HG02852 (cell line): ENCODE results near the gene FST.

Experiments
- ATAC-seq: cut with Tn5 transposase; IDR thresholded peaks from one replicate; pipeline ENCODE4 v1.9.1; 2021; ENCODE audit warnings: mild to moderate bottlenecking, moderate library complexity; ENCODE audit not compliant: unreplicated experiment

The FST gene

DNA sequence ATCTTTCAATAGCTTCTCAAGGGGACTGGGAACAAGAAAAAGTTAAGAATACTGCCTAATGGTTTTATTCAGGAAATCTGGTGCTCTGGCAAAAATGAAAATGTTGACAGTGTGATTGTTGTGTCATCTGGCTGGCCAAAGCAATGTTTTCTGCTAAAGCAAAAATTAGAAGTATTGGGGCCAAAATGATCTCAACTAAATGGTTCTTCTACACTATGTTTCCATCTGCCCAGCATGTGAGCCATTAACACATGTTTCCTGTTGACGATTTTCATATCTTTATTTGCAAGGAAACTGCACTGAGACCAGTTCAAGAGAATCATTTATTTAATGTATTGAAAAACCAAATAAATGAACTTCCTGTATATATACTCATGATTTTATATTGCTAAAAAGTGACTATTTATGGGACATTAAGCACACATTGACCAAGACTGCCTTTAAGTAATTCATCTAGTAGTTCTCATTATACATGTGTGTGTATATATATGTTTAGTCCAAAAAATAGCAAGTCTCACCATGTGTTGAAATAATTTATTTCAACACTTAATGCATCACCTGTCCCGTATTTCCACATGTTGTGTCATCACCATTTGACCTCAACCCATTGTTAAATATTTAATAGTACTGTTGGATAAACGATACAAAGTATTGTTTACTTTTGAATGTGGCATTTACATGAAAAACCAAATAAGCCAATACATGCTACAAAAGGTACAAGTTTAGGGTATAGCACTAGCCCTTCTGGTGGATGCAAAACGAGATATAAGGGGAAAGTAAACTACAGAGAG lies 7.5 kb upstream of the FST start:
- ATAC-seq: no peak

DNA sequence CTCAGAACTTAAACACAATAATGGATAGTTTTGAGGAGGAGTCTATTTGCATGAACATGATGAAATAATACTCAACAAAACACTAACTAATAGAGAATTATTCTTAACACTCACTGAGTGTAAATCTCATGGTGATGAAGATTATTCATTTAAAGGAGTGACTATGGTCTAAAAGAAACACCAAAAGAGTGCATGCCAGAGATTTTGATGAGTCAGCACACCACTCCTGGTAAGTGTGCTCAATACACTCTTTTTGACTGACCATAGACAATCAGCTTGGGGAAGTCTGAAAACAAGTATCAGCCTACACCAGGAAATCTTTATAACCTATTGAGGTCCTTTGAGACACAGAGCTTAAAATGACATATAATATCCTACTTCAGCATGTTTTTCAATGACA lies 6.8 kb upstream of the FST start:
- no peak for ATAC-seq

DNA sequence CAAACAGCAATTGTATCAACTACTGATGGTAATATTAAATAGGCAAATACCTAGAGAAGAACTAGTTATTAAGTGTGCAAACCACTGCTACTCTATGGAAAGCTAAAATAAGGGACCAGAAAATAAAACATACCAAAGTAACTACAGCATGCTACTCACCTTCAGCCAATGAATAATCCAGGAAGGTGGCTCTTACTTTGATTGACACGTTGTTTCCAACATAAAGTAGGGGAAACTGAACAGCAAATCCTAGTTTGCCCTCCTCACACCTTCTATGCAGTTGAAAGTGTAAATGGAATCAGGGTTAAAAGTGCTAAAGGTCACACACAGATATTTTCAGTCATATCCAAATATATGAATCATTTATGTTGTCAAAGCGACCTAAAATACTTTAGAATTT lies 5.1 kb upstream of the FST start:
- no peak for ATAC-seq

DNA sequence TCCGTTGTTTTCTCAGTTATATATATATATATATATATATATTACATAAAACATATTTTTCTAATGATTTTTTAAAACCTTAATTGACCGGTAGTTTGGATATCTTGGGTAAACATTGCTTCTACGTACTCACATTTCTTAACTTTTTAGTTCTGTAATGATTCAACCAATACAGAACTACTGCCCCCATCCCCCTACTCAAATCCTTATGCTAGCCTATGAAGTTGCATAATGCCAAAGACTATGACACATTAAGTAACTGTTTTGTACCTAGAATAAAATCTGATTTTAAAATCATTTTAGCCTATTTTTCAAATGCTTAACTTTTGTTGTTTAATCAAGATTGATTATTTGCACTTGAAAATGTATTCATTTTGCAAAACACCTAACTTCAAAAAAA lies 4.4 kb upstream of the FST start:
- ATAC-seq: no peak

GRCh38 chr5:53476531-53477480 lies 3.6 kb upstream of the FST start:
- ATAC-seq: no peak

DNA sequence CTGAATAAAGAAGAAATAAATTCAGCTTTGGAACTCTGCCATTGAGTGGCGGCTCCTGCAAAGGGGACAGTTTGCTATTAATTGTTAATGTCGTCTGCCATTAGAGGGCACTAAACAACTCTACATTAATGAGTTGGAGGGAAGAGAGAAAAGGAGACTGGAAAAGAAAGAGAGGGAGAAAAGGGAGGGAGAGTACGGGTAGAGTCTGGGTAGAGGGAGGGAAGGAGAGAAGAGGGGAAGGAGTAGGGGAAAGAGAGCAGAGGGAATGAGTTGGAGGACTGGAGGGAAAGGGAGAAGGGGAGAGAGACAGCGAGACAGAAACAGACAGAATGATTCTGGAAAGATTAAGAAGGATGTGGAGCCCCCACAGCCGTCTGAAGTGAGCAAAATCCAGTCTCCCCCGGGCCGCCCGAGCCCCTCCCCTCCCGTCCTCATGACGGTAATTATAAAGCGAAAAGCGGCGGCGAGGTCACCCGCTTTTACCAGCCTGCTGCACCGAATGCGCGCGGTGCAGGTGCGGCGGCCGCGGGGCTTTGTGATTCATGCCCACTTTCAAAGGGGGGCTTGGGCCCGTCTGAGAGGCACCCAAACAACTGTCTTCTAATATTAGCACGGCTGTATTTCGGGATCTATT lies 1.9 kb upstream of the FST start:
- no peak for ATAC-seq

DNA sequence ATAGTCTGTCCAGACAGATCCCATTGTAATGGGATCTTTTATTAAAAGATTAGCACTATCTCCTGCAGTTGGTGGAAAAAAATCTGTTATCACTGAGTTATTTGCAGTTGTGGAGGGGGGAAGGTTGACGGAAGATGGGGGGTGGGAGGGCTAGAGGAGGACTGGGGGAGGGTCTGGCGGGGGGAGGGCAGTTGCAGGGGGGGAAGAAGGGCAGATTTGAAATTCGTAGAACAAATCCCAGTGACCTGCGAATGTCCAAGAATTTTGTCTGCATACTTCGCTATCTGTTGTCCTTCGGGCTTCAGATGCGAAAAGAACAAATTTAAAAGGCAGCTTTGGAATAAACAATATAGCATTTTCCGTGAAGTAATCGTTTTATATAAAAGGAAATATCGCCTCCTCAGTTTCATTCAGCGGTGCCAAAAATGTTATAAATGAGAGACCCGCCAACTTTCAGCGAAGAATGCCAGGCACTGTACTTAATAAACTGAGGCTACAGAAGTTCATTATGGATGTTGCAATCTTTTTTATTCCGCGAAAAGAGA lies 1.3 kb upstream of the FST start:
- ATAC-seq: no peak

DNA sequence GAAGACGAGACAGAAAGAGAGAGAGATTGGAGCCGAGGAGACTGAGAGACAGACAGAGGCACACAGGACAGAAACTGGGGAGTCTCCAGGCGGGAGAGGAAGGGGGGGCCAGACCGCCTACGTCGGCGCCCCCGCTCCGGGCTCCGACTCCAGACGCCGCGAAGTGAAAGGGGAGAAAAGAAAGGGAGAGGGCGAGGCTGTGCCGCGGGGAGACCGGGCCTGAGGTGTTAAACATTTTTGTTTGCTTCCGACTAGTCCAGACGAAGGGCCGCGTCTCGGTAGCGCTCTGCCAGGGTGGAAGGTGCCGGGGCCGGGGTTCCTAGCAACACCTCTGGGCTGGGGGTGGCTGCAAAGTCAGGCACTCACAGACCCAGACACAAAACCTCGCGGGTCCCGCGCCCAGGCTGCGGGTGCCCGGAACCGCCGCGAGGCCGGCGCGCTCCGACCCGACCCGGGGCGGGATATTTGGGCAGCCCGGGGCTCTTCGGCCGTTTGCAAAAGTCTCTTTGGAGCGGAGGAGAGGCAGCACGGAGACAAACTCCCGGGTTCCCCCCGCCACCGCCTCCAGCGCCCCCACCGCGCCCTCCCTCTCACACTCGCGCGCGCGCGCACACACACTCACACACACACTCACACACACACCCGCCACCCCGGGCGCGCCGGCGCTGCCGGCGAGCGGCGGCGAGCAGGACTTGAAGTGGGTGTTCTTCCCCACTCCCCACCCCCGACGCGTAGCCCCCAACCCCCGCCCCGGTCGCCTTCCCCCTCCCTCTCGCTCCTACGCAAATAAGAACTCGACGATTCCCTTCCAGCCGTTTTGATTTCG lies 626 bp upstream of the FST start:
- no peak for ATAC-seq

DNA sequence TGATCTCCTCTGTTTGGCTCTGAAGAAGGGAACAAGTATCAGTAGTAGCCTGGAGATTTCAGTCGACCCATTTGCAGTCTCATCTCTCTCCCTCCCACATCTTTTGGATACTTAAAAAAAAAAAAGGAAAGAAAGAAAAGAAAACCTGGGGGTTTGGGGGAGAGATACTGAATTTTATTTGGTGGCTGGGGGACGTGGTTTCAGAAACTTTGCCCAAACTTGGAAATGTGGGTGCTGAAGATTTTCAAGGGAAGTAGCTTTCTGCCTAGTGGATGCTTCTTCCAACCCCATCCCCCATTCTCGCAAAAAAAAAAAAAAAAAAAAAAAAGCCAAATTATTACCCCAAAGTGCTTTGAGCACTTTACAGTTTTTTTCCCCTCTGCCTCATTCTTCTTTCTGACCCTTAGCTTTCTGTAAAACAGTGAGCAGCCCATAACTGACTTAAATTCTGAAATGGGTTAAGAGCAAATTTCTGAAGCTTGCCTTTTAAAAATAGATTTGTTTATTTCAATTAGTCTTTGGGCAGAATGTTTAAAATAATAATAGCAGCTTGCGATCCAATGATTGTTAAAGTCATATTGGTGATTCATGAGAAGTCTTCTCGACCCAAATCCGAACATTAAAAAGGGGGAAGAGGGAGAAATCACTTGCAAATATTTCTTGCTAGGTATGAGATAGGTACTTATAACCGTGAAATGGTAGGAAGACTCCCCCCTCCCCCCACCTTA lies 894 bp downstream of the FST start:
- ATAC-seq: no peak

GRCh38 chr5:53481887-53482716 lies 1.7 kb downstream of the FST start:
- ATAC-seq: peak; percentile 64

DNA sequence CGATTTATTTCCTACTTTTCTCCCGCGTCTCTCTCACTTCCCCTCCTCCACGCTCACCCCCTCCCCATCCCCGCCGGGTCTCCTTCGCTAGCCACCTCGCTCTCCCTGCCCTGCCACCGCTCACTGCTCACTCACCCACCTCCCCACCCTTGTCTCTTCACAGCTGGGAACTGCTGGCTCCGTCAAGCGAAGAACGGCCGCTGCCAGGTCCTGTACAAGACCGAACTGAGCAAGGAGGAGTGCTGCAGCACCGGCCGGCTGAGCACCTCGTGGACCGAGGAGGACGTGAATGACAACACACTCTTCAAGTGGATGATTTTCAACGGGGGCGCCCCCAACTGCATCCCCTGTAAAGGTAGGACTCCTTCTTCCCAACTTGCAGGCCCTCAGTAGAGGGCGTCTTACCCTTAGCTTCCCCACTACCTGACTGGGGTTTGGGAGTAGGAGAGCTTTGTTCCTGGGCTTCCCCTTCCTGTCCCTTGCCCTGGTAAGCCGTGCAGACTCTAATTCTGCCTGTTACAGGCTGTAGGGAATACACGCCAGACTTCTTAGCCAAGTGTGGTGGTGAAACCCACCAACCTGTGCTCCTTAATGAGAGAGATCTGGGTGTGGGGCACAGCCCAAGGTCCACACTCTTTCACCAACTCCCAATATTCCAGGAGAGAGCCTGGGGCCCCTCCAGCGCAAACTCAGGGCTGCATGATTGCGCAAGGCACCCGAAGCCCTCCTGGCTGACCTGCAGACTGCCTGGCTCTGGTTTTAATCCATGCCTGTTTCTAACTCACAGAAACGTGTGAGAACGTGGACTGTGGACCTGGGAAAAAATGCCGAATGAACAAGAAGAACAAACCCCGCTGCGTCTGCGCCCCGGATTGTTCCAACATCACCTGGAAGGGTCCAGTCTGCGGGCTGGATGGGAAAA lies 2.5 kb downstream of the FST start:
- peak; percentile 34 for ATAC-seq

DNA sequence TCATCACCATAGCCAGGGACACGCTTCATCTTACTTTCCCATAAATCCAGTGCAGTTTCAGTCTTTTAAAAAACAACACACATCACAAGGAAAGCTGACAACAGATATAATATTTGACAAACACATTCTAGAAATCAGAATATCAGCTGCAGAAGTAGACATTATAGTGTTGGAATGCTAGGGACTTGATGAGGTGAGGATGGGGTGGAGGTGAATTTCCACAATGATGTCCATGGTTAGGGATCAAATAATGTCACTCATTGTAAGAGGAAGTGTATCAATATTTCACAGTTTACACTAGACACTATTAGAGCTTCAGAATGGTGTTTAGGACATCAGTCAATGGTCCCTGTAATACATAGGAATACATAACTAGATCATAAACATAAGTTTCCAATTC lies 7.0 kb downstream of the FST start:
- no peak for ATAC-seq

DNA sequence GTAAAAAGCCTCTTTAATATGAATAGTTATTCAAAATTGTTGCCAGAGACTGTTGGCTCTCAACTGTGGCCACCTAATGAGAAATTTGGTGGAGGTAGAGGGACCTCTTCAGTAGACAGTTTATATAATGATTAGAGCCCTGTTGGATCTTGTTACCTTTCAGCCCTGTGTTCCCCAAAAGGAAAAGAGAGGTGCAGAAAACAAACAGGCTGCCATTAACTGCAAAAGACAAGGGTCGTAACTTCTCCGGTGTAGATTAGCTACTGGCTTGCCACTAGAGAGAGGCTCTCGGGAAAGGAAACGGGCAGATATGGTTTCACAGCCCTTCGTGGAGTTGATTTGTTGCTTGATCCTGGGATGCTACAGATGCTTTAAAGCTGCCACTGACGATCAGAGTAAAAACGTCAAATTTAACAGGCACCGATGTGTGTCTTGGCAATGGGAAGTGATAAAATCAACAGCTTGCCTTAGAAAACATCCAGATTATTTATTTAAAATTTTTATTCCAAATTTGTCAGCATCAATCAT lies 7.8 kb downstream of the FST start:
- ATAC-seq: no peak

DNA sequence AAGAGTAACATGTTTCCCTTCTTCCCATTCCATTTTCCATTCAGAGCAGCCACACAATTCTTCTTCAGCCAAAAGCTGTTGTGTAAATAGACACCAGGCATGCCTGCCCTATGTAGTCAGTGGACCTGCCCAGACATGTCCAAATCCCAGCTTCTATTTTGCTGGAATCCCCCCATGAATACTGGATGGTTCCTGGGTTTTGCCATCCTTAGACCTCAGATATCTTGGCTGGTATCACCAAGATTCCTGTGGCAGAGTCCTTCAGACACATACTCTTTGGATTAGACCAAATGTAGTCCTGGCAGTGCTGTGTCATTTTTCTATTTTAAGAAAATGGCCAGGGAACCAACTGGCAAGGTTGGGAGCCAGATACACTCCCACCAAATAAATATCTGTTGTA lies 10.3 kb downstream of the FST start:
- no peak for ATAC-seq

- ATAC-seq: no peak
These were observed 20.6 kb downstream of the FST start for GRCh38 chr5:53501054-53501453.

DNA sequence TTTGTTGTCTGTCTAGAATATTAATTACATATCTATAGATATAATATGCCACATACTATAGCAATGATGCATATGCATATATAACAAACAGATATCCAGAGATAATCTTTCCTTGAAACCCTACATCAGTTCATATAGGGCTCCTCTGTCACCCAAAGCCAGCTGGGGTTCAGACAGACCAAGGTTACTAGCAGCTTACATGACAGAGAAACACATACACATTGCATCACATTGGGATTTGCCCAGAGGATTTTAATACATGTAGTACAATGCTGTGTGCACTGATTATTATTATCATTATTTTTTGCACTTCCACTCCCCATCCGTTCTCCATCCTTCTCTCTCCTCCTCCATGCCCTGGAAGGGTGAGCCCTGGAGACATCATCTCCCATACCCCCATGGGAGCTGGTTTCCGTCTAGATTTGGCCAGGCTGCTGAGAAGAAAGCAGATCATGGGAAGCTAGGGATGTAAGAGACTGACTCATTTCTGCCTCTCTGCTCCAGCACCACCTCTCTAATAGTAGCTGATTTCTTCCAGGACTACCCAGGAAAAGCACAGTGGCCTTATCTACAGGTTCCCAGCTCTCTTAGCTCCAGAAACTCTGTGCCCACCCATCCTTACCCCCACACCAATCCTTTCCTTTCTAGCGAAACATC lies 23.3 kb downstream of the FST start:
- no peak for ATAC-seq

- ATAC-seq: no peak
These were observed 26.6 kb downstream of the FST start for GRCh38 chr5:53507013-53507412.
